GM19239 (cell line): ENCODE data around the gene CASZ1.

Source experiments
- DNase-seq: peaks from one replicate; pipeline ENCODE4 v3.0.0; 2011; ENCODE audit warnings: low spot score; ENCODE audit not compliant: insufficient read length
- FAIRE-seq: peaks from 2 replicates; lab custom pipeline; 2011; peaks lifted over from hg19 to GRCh38; lab: Jason Lieb, UNC

The CASZ1 gene

DNA sequence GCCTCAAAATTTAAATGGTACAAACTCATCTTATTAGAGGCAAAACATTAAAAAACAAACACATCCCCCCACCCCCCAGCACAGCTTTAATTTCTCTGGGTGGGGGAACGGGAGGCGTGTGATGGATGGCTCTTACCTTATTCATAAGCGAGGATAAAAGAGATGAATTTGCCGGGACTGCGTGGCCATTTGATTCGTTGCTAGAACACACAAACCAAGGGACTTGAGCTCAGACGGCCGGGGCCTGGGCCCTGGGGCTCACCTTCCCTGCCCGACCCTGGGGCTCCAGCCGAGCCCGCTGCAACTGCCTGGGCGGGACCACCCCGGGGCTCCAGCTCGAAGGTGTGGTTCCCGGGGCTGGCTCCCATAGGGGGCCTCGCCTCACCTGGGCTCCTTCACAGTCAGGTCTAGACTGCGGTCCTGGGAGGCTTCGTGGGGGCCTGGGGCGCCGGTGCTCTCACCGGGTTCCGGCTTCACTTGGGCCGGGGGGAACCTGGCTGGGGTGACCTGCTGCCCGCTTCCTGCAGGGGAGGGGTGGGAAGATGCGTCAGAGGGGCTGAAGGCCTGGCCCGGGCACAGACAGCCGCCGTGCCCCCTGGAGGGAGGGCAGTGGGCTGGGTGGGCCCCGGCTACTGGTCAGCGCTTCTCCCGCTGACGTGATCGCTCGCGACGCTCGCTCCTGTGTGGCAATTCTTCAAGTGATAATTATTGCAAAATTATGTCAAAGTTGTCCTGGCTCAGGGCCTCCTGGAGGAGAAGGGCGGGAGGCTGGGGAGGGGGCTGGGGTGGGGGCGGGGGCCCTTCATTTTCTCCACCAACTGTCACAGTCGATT, 145.7 kb downstream of the CASZ1 start:
- FAIRE-seq, result no peak

DNA sequence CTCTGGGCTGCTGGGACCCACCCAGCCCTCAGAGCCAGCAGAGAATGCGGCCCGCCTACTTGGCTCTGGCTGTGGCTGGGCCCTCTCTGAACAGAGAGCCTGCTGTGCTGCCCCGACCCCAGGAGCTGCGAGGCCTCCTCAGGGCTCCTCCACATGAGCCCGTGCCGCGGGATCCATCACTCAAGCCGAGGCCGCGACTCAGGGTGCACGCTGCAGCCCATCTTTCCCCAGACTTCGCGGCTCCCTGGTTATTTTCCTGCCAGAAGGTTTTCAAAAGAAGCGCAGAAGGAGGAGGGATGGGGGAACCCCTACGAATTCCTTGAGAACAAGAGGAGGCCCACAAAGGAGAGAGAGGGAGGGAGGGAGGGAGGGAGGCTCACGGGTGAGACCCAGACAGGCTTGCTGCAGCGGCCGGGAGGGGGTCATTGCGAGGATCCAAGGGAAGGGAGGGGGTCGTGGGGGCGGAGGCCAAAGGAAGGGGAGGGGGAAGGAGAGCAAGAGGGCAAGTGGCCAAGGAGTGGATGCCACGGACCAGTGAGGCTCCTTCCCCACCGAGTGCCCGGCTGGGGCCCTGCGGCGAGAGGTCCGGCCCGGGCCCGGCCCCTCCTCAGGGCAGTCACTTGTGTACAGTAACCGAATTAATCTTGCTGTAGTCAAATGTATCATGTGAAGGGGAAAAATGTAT, 146.8 kb downstream of the CASZ1 start:
- FAIRE-seq (no peak), DNase-seq (no peak)

More for the DNA sequence above, 145.7 kb downstream of the CASZ1 start:
- DNase-seq, result no peak

DNA sequence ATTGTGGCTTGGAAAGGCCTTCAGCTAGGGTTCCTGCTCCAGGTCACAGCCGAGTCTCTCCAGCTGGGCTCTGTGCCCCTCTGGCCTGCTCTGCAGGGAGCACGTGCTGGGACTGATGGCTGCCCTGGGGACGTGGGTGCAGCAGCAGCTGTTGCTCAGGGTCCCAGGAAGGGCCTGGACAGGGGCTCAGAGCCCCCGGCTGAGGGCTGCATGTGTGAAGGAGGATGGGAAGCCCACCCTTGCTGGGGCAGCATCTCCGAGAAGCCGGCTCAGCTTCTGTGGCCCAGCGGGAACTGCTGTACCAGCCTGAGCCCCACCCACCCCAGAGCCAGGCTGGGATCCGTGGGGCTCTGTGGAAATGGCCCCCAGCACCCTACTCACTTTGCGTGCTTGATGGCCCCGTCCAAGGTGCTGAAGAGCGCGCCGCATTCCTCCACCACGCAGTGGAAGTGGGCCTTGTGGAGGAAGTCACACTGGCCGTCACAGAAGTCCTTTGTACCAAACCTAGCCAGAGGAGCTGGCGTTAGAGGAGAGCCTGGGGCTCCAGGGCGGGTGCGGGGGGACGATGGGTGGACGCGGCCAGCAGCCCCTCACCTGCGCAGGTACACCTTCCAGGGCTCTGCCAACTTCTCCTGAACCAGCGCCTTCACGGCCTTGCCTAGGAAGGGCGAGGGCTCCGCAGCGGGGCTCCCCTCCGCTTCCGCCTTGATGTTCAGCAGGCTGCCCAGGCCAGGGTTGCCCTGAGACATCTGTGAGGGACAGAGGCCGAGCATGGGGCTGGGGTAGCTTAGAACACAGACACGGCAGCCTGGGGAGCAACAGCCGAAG, 147.5 kb downstream of the CASZ1 start:
- DNase-seq (no peak), FAIRE-seq (no peak)

DNA sequence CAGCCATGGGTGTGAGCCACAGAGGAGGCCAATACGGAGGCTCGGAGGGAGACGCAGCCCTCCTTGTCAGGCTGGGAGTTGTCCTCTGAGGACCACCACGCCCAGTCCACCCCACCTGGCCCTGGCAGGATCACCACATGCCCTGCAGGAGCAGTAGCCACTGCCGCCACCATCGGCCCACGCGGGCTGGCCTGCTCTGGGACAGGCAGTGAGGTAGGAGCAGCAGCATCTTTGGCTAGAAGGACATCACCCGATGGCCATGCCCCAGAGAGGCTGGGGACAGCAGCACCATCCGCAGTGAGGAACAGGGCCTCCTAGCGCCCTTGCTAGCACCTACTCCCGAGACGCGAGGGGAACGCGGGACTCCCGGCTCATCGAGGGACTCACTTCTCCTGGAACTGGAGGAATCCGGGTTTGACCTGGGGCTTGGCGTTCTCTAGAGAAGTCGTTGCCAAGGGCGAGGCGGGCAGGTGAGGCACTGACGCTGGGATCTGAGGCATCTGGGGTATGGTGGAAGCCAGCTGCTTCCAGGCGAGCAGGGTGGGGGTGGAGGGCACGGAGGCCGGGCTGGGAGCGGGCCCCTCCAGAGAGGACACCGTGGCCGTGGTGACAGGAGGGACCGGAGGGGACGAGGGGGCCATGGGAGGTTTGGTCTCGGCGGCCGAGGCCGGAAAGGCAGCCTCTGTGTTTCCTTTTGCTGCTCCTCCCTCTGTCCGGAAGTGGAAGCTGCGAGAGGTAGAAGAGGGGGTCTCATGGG, 148.9 kb downstream of the CASZ1 start:
- no peak for FAIRE-seq
- DNase-seq, result no peak

DNA sequence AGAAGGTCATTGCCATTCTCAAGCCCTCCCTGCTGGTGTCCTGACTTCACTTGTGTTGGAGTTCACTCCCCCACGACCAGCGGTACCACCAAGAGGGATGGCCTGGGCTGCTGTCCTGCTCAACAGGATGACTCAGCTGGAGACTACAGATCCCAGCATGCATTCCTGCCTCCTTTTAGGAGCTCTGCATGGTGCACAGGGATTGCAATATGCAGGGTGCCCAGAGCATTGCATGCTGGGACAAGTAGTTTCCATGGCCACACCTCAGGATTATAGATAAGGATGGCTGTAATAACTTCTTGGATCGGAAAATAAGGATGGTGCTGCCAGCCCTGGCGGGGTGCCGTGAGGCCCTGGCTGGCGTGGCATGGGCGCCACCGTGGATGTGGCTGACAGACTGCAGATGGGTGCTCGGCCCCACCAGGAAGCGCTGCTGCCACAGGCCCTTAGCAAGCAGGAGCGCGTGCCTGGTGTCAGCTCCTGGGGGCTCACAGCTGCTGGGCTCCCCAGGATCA, 150.0 kb downstream of the CASZ1 start:
- no peak for DNase-seq

DNA sequence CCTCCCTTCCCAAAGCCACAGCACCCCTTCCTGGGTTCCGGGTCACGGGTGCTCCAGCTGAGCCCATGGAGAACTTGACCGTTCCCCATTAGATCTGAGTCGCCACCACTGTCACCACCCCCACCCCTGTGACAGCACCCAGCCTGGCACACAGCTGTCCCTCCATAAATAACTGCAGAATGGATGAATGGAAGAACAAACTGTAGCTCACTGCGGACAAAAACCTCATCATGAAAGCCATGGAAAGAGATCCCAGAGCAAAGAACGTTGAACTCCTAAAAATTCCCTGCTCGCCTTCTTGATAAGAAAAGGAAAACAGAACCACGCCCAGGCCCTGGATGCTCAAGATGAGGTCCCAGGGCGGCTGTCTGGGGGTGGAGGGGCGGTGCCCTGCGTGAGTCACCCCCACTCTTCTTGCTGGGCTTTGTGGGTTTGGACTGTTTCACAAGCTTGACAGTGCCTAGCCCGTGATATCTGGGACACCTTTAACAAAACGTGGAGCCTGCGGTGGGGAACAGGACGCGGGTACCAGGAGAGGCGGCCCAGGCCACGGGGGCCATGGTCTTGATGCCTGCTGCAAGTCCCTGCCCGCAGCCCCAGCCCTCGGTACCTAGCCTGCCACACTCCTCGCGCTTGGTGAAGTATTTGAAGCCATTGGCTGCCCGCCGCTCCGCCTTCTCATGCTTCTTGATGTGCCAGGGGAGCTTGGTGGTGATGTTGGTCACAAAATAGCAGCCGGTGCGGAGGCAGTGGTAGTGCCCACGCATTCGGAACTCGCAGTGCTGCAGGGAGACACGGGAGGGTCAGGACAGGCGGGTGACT, 151.9 kb downstream of the CASZ1 start:
- FAIRE-seq (no peak), DNase-seq (no peak)

More for the DNA sequence above, 150.0 kb downstream of the CASZ1 start:
- no peak for FAIRE-seq

DNA sequence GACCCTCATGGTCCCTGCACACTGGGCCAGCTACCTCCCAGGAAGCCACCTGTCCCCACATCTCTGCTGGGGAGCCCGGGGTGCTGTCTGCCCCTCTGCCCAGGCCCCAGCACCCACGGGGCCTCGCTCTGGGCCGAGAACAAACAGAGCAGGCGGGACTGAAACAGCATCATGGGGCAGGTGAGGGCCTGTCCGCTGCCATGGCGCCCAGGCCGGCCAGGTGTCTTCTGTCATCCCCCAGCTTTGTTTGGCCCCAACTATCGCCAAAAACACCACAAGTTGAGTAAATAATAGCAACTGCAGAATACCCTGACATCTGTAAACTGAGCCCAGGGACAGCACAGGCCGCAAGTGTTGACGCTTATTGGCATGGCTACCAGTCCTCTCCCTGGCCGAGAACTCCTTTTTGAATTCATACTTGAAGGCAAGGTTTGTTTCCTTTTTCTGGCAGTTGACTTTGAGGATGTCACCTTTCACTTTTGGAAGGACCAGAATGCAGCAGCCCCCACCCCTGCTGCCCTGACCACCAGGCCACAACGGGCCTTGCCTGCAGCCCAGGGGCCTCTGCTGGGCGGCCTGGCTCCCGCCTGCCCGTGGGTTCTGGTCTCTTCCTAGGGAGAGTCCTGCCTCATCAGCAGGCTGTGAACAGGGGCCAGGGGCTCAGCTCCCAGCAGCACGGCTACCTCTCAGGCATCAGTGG, 152.7 kb downstream of the CASZ1 start:
- FAIRE-seq (no peak), DNase-seq (no peak)

DNA sequence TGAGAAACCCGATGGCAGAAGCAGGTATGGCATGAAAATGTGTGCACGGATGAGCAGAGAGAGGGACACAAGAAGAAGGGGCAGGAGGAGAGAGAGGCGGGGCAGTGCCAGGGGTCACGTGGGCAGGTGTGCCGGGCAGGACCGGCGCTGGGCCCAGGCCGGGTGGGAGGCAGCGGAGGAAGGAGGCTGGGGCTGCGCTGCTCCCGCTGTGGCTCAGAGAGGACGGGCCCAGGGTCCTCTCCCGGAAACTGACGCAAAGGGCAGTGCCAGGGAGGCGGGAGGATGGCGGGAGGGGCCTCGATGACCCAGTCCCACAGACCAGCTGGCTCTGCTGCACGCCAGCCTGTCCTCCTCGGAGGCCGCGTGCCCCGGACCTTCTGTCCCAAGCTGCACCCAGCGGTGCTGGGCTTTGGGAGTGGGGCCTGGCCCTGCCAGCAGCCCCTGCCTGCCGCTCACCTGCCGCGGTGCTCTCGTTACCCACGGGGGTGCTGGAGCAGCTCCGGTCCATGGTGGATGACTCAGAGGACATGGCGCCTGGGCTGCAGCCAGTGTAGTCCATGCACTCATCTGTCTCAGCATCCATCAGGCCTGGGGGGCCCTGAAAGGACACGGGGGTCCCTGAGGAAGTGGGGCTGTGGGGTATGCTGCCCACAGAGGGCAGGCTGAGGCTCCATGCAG, 153.9 kb downstream of the CASZ1 start:
- DNase-seq (no peak), FAIRE-seq (no peak)

DNA sequence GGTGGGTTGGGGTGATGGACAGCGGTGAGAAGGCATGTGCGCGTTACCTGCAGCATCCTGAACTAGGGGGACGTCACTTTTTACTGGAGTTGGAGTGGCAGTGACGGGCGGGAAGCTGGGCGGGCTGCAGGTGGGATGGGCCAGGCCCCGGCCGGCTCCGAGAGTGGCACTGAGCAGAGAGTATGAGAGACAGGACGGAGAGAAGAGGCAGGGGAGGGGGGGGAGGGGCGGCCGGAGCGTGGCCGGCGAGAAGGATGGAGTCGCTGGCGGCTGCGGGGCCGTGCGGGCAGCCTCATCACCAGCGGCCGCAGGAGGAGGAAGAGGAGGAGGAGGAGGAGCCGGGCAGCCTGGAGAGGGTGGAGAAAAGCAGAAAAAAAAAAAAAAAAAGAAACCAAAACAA, 154.5 kb downstream of the CASZ1 start:
- FAIRE-seq, result no peak
- no peak for DNase-seq

DNA sequence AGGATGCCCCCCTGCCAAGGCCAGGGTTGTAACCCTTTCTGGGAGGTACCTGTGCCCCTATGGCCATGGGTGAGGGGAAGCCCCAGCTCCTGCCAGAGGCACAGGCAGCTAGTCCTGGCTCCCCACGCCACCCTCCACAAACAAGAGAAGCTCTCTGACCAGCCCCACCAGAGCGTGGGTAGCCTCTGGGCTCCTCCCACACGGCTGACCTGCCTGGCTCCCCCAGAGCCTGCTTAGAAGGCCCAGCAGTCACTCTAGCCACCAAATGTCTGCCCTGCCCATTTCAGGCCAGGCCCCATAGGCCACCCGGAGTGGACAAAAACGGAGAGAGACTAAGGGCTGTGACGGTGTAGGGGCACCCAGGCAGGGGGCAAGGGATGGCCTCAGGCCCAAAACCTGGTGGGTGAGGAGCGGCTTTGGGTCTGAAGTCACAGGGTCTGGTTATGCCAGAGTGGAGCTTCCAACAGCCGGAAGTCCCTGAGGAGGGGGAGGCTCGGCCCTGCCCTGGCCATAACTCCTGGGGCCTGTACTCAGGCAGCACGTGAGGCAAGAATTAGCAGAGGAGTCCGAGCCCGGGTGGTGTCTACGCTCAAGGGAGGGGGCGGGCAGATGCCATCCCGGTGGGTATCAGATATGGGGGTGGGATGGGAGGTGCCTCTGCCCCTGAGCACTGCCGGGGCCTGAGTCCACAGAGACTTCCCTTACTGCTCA, 155.4 kb downstream of the CASZ1 start:
- FAIRE-seq (no peak), DNase-seq (no peak)

DNA sequence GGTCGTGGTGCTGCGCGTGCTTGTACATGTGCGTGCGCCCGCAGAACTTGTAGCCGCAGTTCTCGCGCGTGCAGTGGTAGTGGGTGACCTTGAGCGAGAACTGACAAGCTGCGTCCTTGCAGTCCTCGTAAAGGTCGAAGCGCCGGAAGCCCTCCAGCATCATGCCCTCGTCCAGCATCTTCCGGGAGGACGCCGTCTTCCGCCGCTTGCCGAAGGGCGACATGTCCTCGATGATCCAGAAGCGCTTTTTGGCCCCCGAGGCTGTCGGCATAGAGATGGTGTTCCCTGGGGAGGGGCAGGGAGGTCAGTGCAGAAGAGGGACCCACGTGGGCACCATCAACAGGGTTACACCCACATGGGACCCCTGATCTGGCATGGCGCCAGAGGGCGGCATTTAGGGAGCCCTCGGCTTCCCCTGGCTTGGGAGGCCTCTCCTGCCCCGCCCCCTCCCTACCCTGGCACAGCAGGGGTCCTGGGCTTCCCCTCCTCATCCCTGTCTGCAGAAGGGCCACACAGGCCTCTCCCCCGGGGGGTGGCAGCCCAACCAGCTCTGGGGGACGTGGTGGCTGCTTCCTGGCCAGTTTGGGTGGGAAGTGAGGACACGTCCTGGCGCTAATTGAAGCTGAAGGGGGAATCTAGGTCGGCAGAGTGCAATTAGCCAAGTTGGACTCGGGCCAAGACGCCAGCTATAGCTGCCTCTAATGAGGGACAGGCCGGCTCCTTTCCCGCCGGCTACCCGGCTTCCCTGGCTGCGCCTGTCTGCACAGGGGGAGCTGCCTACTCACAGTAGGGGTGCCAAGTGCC, 156.5 kb downstream of the CASZ1 start:
- no peak for DNase-seq
- FAIRE-seq, result no peak

DNA sequence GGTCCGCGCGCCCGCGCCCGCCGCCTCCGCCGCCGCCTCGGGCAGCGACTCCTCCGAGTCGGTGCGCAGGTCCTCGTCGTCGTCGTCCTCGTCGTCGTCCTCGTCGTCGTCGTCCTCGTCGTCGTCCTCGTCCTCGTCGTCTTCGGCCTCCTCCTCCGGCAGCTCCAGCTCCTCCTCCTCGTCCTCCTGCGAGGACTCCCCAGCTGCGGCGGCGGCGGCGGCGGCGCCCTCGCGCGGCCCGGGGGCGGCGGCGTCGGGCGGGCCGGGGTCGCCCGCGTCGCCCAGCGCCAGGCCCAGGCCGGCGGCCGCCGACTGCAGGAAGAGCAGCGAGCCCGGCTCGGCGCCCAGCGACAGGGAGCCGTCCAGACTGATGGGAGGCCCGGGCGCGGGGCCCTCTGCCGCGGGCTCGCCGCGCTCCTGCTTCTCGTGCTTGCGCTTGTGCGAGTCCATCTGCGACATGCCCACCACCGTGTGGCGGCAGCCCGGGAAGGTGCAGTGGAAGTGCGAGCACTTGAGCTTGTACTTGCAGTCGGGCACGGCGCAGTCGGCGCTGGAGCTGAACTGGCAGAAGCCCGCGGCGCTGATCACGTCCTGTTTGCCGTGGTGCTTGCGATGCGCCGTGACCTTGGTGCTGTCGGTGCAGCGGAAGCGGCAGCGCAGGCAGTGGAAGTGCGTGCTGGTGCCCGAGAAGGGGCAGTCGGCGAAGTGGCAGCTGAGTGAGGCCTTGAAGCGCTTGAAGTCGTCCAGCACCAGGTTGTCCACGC, 157.3 kb downstream of the CASZ1 start:
- DNase-seq (no peak), FAIRE-seq (no peak)

DNA sequence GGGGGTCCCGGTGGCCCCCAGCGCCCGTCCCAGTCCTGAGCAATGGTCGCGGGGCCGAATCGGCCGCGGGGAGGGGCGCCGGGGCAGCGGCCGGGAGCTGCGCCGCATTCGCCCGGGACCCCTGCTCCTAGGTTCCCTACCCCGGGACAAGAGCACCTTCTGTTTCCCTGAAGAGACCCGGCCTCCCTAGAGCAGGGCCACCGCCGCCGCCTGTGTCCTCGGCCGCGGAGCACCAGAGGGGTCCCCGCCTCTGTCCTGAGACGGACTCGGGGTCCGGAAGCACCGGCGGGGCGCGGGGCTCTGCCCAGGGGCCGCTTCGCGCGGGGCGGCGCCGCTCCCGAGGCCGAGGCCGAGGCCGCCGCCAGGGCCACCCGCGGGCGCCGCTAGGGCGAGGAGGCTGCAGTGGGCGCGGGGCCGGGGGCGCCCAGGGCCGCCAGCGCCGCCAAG, 157.9 kb downstream of the CASZ1 start:
- FAIRE-seq (no peak), DNase-seq (no peak)

DNA sequence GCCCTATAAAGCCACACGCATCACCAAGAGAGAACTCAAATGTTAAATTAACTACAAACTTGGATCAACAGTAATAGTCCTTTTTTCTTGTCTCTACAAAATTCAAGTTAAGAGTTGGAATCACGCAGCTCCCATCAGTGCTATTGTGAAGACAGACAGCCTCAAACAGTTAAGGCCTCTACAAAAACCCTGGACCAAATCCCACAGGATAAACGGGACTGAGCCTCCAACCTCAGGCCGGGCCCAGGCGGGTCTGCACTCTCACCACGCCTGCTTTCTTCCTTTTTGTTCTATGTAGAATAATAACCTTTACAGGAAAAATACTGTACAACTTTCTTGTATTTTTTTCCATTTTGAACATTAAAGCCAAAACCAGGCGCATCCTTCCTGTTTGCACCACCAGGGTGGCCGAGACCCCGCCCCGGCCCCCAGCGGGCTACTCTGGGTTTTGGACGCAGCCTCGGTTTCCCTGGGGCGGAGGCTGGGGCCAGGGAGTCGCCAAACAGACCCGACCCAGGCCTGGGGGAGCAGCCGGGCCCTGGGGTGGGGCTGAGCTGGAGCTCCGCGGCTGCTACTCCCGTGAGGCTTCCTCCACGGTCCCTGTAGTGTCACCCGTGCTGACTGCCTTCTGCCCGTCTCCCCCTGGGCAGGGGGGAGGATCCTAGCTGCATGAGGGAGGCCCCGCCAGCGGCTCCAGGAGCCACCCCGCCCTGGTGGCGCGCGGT, 158.4 kb downstream of the CASZ1 start:
- DNase-seq (no peak), FAIRE-seq (no peak)

DNA sequence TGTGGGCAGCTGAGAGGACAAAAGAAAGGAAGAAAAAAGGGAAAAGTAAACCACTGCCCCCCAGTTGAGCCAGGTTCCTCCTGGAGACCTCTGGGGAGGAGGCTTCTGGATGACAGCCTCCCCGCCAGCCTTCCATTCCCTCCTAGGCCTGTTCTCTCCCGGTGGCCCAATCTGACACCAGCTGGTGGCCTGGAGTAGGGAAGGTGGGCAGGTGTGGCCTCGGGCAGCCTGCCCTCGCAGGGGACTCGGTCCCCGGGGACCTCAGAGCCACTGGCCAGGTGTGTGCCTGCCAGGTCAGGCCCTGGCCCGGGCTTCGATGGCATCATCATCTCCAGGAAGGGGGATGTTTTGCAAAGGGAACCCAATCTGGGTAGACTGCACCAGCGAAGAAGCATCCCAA, 159.0 kb downstream of the CASZ1 start:
- DNase-seq (no peak), FAIRE-seq (no peak)
